Activated naive CD4-positive, alpha-beta T cell treated with anti-CD3 and anti-CD28 coated beads for 36 hours (primary cell): ENCODE data around the gene AFG3L2. TPM values are rescaled to one million over a fixed set of nuclear protein-coding genes. Genes with fewer than 3 reads are reported as not detected.

Experiments used
- CTCF ChIA-PET: fragments of 350-600 bp; sonication (Branson Sonifier 250); formaldehyde crosslinking; loops from one replicate; lab custom pipeline; 2021; ENCODE audit warnings: antibody characterized with exemption; lab: Charles Lee
- DNase-seq: peaks from one replicate; pipeline ENCODE4 v3.0.0-alpha.2; 2020
- H3K27ac Mint-ChIP-seq: one replicate; pipeline ENCODE4 v1.8.0; 2021; ENCODE audit warnings: mild to moderate bottlenecking, mixed read lengths
- H3K27me3 Mint-ChIP-seq: one replicate; pipeline ENCODE4 v1.8.0; 2021; ENCODE audit warnings: low read depth, mixed read lengths
- H3K36me3 Mint-ChIP-seq: one replicate; pipeline ENCODE4 v1.8.0; 2021; ENCODE audit warnings: low read depth, mixed read lengths
- H3K4me1 Mint-ChIP-seq: one replicate; pipeline ENCODE4 v1.8.0; 2021; ENCODE audit warnings: low read depth, mixed read lengths
- H3K4me3 Mint-ChIP-seq: one replicate; pipeline ENCODE4 v1.8.0; 2021; ENCODE audit warnings: mild to moderate bottlenecking, moderate library complexity, mixed read lengths
- H3K9me3 Mint-ChIP-seq: one replicate; pipeline ENCODE4 v1.8.0; 2021; ENCODE audit warnings: mixed read lengths
- intact Hi-C: fragments of 100-400 bp; cut with micrococcal nuclease; formaldehyde crosslinking; loops from one replicate; pipeline ENCODE4 v1.15.1; 2023
- total RNA-seq, 2 experiments: library from RNA; stranded (reverse); gene quantifications; one replicate each; pipeline ENCODE4 v1.2.3, GENCODE V29; 2021

Gene AFG3L2
- total RNA-seq, 2 experiments from 2014 or later, result 41.8 to 42.9 TPM

DNA sequence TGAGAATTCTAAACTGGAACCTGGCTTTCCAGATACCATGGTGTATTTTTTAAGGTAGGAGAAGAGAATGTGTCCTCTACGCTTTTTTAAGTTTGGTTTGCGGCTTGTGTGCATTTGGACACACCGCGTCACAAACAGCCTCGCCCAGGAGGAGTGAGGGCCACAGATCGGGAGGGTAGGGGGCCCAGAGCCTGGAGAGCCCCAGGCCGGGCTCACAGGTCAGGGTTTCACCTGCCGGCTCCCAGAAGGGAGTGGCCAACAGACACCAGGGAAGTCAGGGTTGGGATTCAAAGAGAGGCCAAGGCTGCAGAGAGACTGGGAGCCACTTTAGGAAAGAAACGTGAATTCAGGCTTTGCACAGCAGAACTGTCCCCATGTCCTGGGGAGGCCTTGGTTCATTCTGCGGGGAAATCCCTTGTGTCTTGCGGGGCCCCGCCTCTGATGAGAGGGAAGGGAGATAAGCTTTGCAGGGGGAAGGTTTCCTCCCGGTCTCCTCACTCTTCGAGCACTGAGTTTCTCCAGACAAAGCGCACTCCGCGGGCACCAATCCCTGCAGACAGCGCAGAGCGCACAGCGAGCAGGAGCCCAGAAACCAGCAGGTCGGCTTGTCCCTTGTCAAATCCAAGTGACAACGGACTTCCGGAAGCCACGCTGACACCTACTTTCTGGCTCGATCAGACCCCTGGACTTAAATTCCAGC lies 70.9 kb downstream of the AFG3L2 start:
- no peaks in the 10 kb centered on the region for H3K9me3 Mint-ChIP-seq
- H3K27ac Mint-ChIP-seq, result no peak overlapping the region
- H3K4me3 Mint-ChIP-seq, result no peak overlapping the region
- H3K27me3 Mint-ChIP-seq, result peaks cover 43% of the 10 kb centered on the region
- peaks cover 10% of the 10 kb centered on the region for H3K4me1 Mint-ChIP-seq
- CTCF ChIA-PET, result no interaction called here
- no peak for DNase-seq
- intact Hi-C loops, result no loop called here
- no peaks in the 10 kb centered on the region for H3K36me3 Mint-ChIP-seq

DNA sequence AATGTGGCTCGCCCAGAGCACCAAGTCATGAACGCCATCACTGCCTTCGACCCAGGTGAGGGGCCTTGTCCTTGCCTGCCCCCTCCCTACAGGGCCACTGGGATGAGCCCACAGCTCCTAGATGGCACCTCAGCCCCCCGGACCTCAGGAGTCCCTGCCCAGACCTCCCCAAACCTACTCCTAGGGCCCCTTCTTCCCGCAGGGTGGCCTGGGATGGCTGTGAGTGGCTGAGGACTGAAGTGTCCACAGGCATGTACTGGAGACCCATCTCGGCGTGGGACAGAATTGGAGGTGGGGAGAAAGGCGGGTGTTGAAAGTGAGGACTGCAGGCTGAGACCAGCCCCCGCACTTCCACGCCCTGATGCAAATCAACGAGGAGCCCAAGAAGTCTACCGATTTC lies 71.8 kb downstream of the AFG3L2 start:
- peaks cover 10% of the 10 kb centered on the region for H3K4me1 Mint-ChIP-seq
- intact Hi-C loops, result no loop called here
- H3K27me3 Mint-ChIP-seq, result peaks cover 38% of the 10 kb centered on the region
- no peak overlapping the region for H3K27ac Mint-ChIP-seq
- H3K9me3 Mint-ChIP-seq, result no peaks in the 10 kb centered on the region
- H3K36me3 Mint-ChIP-seq, result no peaks in the 10 kb centered on the region
- CTCF ChIA-PET, result no interaction called here
- no peak for DNase-seq
- H3K4me3 Mint-ChIP-seq, result no peak overlapping the region

DNA sequence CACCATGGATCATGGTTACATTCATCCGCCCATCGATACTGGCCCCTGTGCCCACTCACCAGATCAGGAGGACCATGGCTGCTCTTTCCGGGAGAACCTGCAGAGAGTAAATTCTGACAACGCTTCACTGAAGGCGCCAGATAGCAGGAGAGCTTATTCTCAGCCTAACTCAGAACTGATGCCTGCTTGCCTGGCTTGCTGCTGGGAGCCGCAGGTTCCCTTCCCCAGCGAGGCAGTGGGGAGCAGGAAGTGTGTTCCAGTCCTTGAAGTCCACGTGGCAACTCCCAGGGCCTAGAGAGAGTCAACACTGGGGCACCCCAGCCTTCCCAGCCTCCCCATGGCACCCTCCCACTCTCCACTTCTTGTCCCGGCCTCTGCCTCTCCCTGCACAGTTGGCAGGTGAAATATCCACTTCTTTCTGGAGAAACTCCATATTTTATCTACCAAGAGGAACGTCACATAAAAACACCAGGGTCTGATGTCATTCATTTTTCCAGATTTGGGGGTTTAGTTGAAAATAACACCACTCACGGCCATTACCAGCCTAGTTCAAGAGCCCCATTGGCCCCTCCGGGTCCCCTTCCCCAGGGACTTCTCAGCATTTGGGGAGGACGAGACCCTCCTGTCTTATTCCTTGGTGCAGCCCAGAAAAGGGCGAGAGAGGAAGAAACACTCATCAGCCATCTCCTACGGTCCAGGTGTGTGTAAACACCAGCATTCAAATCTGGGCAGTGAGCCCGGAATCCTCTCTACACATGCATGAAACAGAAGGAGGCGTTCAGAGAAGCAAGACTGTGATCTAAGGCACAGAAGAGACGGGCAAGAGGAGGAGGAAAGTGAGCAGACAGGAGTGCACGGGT lies 72.4 kb downstream of the AFG3L2 start:
- Mint-ChIP-seq H3K4me3 (no peak overlapping the region), H3K36me3 (no peaks in the 10 kb centered on the region), H3K9me3 (no peaks in the 10 kb centered on the region), H3K27me3 (peaks cover 34% of the 10 kb centered on the region), H3K4me1 (peaks cover 10% of the 10 kb centered on the region), H3K27ac (no peak overlapping the region)
- CTCF ChIA-PET, result no interaction called here
- DNase-seq, result no peak
- intact Hi-C loops, result no loop called here

DNA sequence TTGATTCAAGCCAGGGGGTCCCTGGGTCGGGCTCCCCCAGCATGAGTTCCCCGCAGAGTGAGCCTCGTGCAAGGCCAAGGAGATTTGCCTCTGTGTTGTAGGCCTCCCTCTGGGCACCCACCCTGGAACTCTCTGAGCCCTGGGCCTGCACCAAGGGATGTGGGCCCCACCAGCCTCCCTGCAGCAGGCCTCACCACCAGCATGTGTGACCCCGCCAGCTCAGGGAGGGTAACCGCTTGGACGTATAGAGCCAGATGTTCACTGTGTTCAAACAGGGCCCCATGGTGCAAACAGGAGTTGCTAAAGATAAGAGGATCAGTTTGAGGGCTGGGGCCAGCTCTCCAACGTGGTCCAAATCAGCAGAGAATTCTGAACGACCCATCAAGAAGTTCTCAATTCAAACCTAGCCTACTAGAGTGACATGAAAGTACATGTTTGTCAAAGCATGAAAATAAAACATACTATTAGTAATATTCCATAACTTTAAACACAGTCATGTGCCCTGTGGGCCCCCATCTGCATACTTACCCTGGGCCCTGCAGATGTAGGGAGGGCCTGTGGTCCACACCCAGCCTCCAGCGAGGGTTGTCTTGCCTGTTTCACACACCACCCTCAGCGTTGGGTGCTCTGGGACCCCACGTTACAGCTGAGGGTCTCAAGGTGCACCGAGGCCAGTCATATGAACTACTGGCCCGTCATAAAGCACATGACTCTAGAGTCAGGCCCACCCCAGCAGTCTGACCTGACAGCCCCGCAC lies 74.5 kb downstream of the AFG3L2 start:
- Mint-ChIP-seq H3K4me3 (no peak overlapping the region), H3K27ac (no peak overlapping the region), H3K9me3 (no peaks in the 10 kb centered on the region), H3K4me1 (peaks cover 10% of the 10 kb centered on the region), H3K36me3 (no peaks in the 10 kb centered on the region), H3K27me3 (peaks cover 23% of the 10 kb centered on the region)
- intact Hi-C loops, result no loop called here
- CTCF ChIA-PET, result no interaction called here
- DNase-seq, result no peak

DNA sequence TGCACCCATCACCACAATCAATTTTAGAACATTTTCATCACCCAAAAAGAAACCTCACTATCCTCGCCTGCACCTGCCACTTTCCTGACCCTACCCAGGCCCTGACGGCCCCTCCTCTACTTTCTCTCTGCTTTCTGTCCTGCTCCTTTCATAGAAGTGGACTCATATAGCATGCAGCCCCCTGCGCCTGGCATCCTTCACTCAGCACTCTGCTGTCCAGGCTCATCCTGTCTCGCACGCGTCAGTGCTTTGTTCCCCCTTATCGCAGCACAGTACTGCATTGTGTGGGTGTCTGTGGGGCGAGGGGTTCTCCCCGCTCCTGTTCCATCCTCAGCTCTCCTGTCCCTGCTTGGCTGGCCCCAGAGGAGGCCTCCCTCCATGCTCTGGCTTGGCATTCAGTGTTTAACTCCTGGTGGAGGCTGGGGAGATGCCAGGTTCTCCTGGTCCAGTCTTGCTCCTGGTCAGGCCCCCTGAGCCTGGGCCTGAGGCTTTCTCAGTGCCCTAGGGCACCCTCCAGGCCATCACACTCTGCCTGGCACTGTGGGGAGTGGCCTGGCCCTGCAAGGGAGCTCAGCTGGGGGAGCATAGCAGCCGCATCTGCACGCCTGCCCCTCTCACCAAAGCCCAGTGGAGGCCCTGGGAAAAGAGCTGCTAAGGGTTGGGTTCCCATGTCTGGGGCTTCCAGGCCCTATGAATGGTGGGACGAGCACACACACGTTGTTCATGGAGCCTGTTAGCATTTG lies 75.6 kb downstream of the AFG3L2 start:
- CTCF ChIA-PET, result no interaction called here
- DNase-seq, result no peak
- no peak overlapping the region for H3K27ac Mint-ChIP-seq
- intact Hi-C loops, result no loop called here
- no peaks in the 10 kb centered on the region for H3K4me1 Mint-ChIP-seq
- H3K36me3 Mint-ChIP-seq, result no peaks in the 10 kb centered on the region
- H3K4me3 Mint-ChIP-seq, result no peak overlapping the region
- H3K27me3 Mint-ChIP-seq, result peaks cover 12% of the 10 kb centered on the region
- H3K9me3 Mint-ChIP-seq, result no peaks in the 10 kb centered on the region

DNA sequence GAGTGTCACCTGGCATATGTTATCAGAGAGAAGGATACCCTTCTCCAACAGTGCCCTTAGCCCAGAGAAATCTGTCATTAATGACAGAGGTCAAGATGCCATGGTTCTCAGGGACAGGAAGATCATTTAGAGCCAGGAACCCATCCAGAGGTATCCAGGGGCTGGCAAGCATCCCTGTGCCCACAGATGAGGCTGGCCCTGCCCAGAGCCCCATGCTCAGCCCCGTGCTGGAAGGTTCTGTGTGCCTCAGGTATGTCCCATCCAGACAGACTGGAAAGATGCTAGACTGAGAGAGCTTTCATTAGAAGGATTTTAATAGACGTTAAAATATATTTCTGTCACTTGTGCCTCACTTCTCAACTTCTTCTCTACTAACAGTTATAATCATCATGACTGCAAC lies 77.2 kb downstream of the AFG3L2 start:
- DNase-seq, result no peak
- CTCF ChIA-PET, result interaction anchor here (0.9 kb wide), 1 partner anchor 28 kb away, joined by 8 read pairs; no protein-coding TSS in a partner anchor
- Mint-ChIP-seq H3K4me3 (no peak overlapping the region), H3K27me3 (peaks cover 4% of the 10 kb centered on the region), H3K36me3 (no peaks in the 10 kb centered on the region), H3K27ac (no peak overlapping the region), H3K9me3 (no peaks in the 10 kb centered on the region), H3K4me1 (no peaks in the 10 kb centered on the region)
- intact Hi-C loops, result no loop called here

DNA sequence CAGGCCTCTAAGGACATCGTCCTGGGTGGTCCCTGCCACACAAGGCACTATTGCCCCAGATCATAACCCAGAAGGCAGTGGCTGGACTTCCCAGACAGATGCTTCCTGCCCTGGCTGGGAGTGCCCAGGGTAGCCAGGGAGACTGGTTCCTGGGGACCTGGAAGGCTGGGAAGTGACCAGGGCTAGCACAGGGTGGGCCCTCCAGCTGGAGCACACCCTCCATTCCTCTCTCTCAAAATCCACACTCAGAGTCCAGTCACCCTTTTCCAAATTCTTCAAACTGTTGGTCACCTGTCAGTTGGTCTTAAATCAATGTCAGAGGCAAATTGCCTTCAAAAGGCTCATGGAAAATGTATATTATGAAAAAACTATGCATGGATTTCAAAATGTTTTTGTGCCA lies 80.6 kb downstream of the AFG3L2 start:
- Mint-ChIP-seq H3K27ac (no peak overlapping the region), H3K9me3 (no peaks in the 10 kb centered on the region), H3K36me3 (no peaks in the 10 kb centered on the region), H3K27me3 (peaks cover 3% of the 10 kb centered on the region), H3K4me3 (no peak overlapping the region), H3K4me1 (no peaks in the 10 kb centered on the region)
- no peak for DNase-seq
- CTCF ChIA-PET, result no interaction called here
- intact Hi-C loops, result no loop called here

DNA sequence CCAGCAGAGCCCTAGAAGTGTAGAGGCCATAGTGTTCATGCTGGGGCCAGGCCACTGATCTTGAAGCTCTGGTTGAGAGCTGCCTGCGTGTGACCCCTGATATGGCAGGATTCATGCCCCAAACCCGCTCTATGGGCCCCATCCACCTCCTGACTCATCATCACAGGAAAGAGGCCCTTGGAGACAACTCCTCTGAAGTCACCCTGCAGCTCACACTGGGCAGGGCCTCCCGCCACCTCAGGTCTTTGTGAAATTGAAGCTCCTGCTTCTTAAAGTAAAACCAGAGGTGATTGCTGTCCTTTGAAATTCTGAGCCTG lies 81.0 kb downstream of the AFG3L2 start:
- no peak for DNase-seq
- CTCF ChIA-PET, result no interaction called here
- intact Hi-C loops, result no loop called here
- peaks cover 5% of the 10 kb centered on the region for H3K27me3 Mint-ChIP-seq
- no peak overlapping the region for H3K27ac Mint-ChIP-seq
- no peaks in the 10 kb centered on the region for H3K36me3 Mint-ChIP-seq
- H3K4me3 Mint-ChIP-seq, result no peak overlapping the region
- no peaks in the 10 kb centered on the region for H3K9me3 Mint-ChIP-seq
- no peaks in the 10 kb centered on the region for H3K4me1 Mint-ChIP-seq

DNA sequence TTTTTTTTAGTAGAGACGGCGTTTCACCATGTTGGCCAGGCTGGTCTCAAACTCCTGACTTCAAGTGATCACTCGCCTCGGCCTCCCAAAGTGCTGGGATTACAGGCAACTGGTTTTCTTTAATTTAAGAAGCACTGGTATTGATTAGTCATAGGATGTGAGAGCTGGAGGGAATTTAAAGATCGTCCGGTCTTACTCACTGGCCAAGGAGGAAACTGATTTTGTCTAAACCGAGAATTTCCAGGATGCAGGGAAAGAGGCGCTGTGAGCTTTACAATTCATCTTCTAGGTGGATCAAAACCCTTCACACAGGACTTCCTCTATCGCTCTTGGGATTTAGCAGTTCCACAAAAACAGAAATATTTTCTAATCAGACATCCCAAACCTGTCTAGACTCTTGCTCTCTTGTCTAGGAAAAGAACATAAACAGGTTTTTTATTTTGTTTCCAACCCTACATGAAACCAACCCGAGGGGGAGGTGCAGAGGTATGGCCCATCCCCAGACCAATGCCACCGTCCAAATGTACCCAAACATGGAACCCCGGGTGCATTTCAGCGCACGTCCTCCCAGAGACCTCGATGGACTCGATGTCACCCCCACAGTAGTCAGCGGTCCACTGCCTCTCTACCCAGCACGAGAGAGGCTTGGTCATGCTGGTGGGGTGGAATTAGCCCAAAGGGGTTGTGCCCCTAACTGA lies 81.5 kb downstream of the AFG3L2 start:
- Mint-ChIP-seq H3K9me3 (no peaks in the 10 kb centered on the region), H3K4me3 (no peak overlapping the region), H3K27ac (no peak overlapping the region), H3K36me3 (no peaks in the 10 kb centered on the region), H3K27me3 (peaks cover 5% of the 10 kb centered on the region), H3K4me1 (no peaks in the 10 kb centered on the region)
- CTCF ChIA-PET, result no interaction called here
- DNase-seq, result no peak
- intact Hi-C loops, result no loop called here

DNA sequence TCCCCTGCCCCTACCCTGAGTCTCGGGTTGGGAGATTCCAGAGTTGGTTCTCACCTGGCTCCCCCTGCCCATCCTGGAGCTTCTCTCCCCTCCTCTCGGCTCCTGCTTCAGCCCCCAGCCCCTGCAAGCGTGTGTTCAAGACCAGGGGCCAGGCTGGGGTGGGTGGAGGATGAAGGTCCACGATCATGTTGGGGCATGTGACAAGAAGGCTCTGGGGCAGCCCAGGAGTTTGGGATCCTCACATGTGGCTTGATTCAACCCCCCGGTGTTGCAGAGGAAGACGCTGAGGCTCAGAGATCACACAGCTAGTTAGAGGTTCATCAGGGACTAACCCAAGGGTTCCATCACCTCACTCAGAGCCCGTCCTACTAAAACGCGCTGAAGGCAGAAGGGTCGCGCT lies 83.2 kb downstream of the AFG3L2 start:
- Mint-ChIP-seq H3K9me3 (no peaks in the 10 kb centered on the region), H3K27ac (no peak overlapping the region), H3K27me3 (peaks cover 13% of the 10 kb centered on the region), H3K36me3 (no peaks in the 10 kb centered on the region), H3K4me3 (no peak overlapping the region), H3K4me1 (no peaks in the 10 kb centered on the region)
- CTCF ChIA-PET, result no interaction called here
- intact Hi-C loops, result no loop called here
- no peak for DNase-seq

DNA sequence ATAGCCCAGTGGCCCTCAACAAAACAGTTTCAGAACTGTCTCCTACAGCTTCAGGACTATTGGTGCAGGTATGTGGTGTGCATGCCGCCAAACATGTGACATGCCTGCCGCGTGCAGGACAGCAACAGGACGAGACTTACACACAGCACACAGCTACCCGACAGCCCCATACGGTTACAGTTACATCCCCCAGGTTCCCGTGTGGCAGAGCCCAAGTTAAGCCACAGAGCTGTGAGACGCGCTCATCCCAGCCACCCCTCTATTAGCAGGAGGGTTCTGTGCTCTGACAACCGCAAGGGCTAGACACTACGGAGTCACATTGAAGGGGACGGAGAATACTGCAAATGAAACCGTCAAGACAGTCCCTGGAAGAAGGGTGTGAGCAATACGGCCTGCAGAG lies 85.3 kb downstream of the AFG3L2 start:
- no peaks in the 10 kb centered on the region for H3K9me3 Mint-ChIP-seq

More for the DNA sequence above, 85.3 kb downstream of the AFG3L2 start:
- no peak overlapping the region for H3K27ac Mint-ChIP-seq
- H3K4me1 Mint-ChIP-seq, result peaks cover 3% of the 10 kb centered on the region
- intact Hi-C loops, result no loop called here
- no peak overlapping the region for H3K4me3 Mint-ChIP-seq
- DNase-seq, result no peak
- peaks cover 24% of the 10 kb centered on the region for H3K27me3 Mint-ChIP-seq
- CTCF ChIA-PET, result interaction anchor here (0.8 to 1.2 kb wide), 2 partner anchors 13 to 36 kb away, joined by 4 to 5 read pairs; no protein-coding TSS in a partner anchor
- H3K36me3 Mint-ChIP-seq, result no peaks in the 10 kb centered on the region
